ENCODE results near the gene RAPGEF5. TPM values are rescaled to one million over a fixed set of nuclear protein-coding genes. Genes with fewer than 3 reads are reported as not detected.

The RAPGEF5 gene
- total and polyA plus RNA-seq, 10 of the 15 experiments (the other 5 are each of a cell fraction or from before 2014, with no cell fraction given), result 0.38 to 4.0 (median 1.6) TPM; not detected in 1

DNA sequence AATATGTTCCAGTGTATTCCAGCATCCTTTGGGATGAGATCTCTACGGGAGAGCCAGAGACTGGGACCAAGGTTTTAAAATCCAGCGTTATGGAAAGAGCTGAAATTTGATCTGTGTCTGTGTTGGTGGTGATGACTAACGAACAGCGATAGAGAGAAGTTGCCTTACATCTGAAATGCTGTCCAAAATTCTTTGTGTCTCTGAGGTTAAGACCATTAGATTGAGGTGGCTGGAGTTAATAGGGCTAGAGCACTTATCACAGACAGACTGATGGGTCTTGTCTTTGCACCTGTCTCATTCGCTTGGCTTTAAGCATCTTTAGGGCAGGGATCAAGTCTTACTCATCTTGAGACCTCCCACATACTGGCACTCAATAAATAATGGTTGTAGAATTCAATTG is 41.0 kb upstream of the RAPGEF5 start:
- FAIRE-seq (no peak), ATAC-seq (no peak), DNase-seq (ENCODE audit: low read depth, low spot score) (no peak)
- ChIA-PET SMC1A (ENCODE audit: uncharacterized antibody, unreplicated experiment) (no interaction called here), POLR2A (no interaction called here), RAD21 (ENCODE audit: unreplicated experiment) (no interaction called here), CTCF (no interaction called here)
- no peak for TF ChIP-seq ZNF384 (IDR thresholded peaks at IDR 0.05; ENCODE audit: borderline replicate concordance, low read depth, low read length)
- no peak for TF ChIP-seq YY1 (IDR thresholded peaks at IDR 0.05; ENCODE audit: low read depth, low read length)
- no peak for TF ChIP-seq POLR2AphosphoS2 (IDR thresholded peaks at IDR 0.05; ENCODE audit: low read depth, low read length)
- TF ChIP-seq ATF2 (IDR thresholded peaks at IDR 0.05; ENCODE audit: low read length), result no peak
- TF ChIP-seq ZNF217 (IDR thresholded peaks at IDR 0.05), result no peak
- no peak for TF ChIP-seq BCL3 (IDR thresholded peaks at IDR 0.05; ENCODE audit: borderline replicate concordance, insufficient read depth, low read depth, low read length, poor library complexity, severe bottlenecking)
- no peak for TF ChIP-seq ZNF274 (IDR thresholded peaks at IDR 0.05; ENCODE audit: insufficient read depth, insufficient read length)
- TF ChIP-seq CHD2 (IDR thresholded peaks at IDR 0.05; ENCODE audit: borderline replicate concordance, low read depth, low read length), result no peak
- no peak for TF ChIP-seq HDGF (IDR thresholded peaks at IDR 0.05)
- no peak for TF ChIP-seq NR2F1 (conservative IDR thresholded peaks at IDR 0.05)
- TF ChIP-seq, protein P1, sequence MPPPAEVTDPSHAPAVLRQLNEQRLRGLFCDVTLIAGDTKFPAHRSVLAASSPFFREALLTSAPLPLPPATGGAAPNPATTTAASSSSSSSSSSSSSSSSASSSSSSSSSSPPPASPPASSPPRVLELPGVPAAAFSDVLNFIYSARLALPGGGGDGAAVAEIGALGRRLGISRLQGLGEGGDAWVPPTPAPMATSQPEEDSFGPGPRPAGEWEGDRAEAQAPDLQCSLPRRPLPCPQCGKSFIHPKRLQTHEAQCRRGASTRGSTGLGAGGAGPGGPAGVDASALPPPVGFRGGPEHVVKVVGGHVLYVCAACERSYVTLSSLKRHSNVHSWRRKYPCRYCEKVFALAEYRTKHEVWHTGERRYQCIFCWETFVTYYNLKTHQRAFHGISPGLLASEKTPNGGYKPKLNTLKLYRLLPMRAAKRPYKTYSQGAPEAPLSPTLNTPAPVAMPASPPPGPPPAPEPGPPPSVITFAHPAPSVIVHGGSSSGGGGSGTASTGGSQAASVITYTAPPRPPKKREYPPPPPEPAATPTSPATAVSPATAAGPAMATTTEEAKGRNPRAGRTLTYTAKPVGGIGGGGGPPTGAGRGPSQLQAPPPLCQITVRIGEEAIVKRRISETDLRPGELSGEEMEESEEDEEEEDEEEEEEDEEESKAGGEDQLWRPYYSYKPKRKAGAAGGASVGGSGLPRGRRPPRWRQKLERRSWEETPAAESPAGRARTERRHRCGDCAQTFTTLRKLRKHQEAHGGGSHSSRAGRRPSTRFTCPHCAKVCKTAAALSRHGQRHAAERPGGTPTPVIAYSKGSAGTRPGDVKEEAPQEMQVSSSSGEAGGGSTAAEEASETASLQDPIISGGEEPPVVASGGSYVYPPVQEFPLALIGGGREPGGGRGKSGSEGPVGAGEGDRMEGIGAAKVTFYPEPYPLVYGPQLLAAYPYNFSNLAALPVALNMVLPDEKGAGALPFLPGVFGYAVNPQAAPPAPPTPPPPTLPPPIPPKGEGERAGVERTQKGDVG (CRISPR knock-in tag; IDR thresholded peaks at IDR 0.05), result no peak
- no peak for TF ChIP-seq SUPT20H (IDR thresholded peaks at IDR 0.05; ENCODE audit: borderline replicate concordance, control insufficient read depth, low read depth, low read length)
- TF ChIP-seq, protein P2, sequence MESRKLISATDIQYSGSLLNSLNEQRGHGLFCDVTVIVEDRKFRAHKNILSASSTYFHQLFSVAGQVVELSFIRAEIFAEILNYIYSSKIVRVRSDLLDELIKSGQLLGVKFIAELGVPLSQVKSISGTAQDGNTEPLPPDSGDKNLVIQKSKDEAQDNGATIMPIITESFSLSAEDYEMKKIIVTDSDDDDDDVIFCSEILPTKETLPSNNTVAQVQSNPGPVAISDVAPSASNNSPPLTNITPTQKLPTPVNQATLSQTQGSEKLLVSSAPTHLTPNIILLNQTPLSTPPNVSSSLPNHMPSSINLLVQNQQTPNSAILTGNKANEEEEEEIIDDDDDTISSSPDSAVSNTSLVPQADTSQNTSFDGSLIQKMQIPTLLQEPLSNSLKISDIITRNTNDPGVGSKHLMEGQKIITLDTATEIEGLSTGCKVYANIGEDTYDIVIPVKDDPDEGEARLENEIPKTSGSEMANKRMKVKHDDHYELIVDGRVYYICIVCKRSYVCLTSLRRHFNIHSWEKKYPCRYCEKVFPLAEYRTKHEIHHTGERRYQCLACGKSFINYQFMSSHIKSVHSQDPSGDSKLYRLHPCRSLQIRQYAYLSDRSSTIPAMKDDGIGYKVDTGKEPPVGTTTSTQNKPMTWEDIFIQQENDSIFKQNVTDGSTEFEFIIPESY (IDR thresholded peaks at IDR 0.05), result no peak
- H3K36me3 ChIP-seq (ENCODE audit: control insufficient read depth in 2 of 2, insufficient read depth in 2 of 2, low read length in 1 of 2), result no peaks in the 10 kb centered on the region
- no peak overlapping the region for H3K4me3 ChIP-seq
- H2AFZ ChIP-seq (ENCODE audit: control insufficient read depth, low read depth, low read length), result no peak overlapping the region
- in situ Hi-C loops (cut with MboI) (no loop called here), intact Hi-C loops (cut with micrococcal nuclease; ENCODE audit: unreplicated experiment) (no loop called here)
- H3K27ac ChIP-seq (ENCODE audit: control insufficient read depth, insufficient read depth), result no peak overlapping the region
- H3K4me2 ChIP-seq (ENCODE audit: control insufficient read depth, insufficient read depth), result no peak overlapping the region
- BruUV-seq (replicated peaks), result no TSS peak
- no peaks in the 10 kb centered on the region for H4K20me1 ChIP-seq (ENCODE audit: control insufficient read depth, insufficient read depth)
- H3K9me3 ChIP-seq (replicated peaks; ENCODE audit: control insufficient read depth, insufficient read depth, low read length), result no peaks in the 10 kb centered on the region
- no peaks in the 10 kb centered on the region for H3K79me2 ChIP-seq (ENCODE audit: control insufficient read depth, insufficient read depth, low read length)
- H3K4me1 ChIP-seq (ENCODE audit: control insufficient read depth, insufficient read depth, low read length), result peaks cover 17% of the 10 kb centered on the region
- no peak overlapping the region for H3K9ac ChIP-seq (ENCODE audit: control insufficient read depth, insufficient read depth, low read length)
- WGBS (ENCODE audit: insufficient coverage, insufficient replicate concordance, low lambda C conversion rate, missing lambda C conversion rate), result 75% methylated on average over 5 of the region's 5 CpGs
- H3K27me3 ChIP-seq (replicated peaks in 1 of 2; ENCODE audit: control insufficient read depth in 2 of 2, insufficient read depth in 2 of 2, low read length in 1 of 2), result no peaks in the 10 kb centered on the region

Measured in GM12878 (cell line).